IPS-11a (cell line): ENCODE results near the gene GNAL.

Experiments used
- H3K4me3 ChIP-seq: one replicate; pipeline ENCODE4 v1.5.1; 2013; ENCODE audit warnings: low read depth, low read length, control low read depth

Gene GNAL

DNA sequence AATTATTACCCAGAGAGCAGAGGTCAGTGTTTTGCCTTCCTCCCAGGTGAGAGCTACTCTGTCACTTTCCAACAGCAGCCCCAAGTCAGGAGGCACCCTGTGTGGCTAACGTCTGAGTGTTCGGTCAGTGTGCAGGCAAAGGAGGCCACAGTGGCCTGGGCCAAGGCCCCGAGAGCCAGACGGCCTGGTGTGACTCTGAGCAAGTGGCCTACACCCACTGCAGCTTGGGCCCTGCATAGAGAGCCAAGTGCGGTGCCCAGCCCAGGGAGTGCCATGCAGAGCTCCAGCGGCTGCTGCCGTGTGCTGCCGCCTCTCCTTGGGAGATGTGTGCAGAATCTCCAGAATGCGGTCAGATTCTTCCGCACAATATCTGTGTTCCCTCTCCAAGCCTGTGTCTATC is 70.4 kb downstream of the GNAL start:
- H3K4me3 ChIP-seq: no peak overlapping the region

DNA sequence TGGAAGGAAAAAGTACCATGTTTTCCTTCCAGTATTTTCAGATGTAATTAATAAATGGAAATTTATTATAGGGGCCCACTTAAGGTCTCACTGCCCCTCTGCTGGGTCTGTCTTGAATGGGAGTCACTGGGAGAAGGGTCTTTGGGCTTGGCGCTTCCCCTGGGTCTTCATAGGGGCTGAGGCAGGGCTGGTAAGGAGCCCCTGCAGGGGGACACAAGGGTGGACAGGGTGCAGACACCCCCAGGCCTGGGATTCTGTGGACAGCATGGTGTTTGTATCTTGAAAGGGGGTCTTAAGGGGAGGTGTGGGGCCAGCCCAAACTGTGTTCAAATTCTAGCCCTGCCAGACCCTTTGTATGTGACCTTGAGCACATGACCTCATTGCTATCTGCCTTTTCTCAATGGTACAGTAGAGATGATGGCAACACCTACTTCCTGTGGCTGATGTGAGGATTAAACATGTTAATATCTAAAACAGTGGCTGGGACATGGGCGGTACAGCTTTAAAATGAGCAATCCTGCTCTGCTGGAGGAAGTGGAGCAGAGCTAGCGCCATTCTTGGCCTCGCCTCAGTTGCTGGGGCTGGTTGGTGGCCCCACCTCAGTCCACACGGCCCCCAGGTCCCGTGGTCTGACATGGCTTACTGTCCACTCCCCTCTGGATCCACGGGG is 71.6 kb downstream of the GNAL start:
- H3K4me3 ChIP-seq: no peak overlapping the region

DNA sequence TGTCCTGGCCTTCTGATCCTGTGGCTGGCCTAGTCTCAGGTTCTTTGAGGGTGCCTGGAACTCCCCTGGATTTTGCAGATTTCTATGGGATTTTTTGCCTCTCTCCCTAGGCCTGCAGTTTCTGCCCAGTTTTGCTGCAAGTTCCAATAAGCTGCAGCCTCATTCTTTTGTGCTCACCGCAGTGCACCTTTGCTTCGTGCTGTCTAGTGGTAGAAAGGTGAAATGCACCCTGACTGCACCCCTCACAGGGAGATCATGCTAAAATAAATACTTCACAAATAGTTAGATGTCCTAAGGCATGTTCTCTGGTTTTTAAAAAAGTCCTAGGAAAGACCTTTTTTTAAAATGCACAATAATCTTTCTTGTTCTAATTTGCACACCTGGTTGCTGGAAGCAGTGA is 72.5 kb downstream of the GNAL start:
- H3K4me3 ChIP-seq: no peak overlapping the region

DNA sequence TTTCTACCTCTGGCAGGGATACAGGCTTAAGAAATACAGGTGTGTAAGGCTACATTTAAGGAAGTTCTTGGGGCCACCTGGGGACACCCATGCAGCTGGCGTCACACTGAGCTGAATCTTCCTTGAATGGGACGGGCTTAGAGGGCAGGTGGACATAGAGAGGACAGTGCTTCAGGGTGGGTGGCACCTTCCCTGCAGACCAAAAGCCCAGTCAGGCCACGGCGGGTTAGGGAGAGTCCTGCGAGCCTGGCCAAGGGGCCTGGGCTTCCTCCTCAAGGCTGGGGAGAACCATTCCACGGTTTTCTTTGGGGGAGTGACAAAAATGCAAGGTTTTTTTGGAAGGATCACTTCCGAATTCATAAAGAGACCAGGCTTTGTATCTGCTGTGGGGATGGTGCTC is 73.4 kb downstream of the GNAL start:
- H3K4me3 ChIP-seq: no peak overlapping the region

DNA sequence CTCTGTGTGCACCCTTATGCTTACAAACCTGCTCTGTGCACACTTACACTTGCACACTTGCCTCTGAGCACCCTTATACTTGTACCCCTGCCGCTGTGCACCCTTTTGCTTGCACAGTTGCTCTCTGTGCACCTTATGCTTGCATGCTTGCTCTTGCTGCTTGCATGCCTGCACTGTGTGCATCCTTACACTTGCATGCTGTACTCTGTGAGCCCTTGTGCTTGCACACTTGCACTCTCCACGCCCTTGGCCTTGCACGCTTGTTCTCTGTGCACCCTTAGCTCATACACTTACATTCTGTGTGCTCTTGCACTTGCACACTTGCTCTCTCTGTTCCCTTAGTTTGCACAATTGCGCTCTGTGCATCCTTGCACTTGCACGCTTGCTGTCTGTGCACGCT is 78.3 kb downstream of the GNAL start:
- H3K4me3 ChIP-seq: no peak overlapping the region

DNA sequence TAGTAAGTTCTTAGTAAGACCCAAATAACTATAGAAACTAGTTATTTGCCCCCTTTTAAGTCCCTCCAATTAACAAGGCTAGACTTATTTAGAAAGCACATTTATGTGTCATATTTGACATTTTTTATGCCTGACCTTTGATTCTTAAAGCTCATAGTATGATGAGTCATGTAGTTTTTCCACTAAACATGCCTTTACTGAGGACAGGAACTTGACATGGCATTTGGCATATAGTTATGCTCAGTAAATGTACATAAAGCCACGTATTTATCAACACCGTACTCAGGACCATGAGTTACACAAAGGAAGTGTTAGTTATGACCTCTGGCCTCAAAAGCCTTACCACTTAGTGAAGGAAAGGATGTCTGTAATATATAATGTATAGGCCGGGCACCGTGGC is 78.9 kb downstream of the GNAL start:
- no peak overlapping the region for H3K4me3 ChIP-seq

DNA sequence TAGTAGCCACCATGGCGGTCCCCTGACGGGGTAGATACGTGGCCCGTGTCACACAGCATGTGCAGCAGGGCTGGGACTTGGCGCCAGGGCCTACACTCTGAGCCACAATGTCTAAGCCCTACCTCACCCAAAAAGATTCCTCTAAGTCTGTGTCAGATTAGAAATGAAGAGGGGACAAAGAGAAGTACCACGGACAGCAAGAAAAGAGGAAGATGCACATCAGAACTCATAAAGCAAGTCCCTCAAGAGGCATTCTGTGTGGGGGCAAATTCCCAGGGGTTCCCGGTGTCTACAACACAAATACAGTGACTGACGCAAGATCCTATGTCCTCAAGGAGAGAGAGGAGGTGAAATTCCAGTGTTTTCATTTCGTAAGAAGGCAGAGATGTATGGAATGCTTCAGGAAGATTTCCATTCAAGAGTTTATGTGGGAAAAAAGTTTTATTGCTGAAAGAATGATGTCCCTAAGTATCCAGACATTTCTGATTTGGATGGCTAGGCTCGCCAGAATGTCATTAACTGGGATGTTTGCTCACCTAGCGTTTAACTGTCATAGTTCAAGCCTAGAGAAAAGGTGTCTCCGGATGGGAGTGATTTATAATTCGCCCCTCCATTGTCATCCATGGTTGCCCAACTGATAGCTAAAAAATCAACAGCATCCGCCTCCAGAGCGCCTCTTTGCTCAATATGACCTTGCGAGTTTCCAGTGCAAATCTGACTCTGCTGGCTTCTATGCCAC is 86.5 kb downstream of the GNAL start:
- no peak overlapping the region for H3K4me3 ChIP-seq

DNA sequence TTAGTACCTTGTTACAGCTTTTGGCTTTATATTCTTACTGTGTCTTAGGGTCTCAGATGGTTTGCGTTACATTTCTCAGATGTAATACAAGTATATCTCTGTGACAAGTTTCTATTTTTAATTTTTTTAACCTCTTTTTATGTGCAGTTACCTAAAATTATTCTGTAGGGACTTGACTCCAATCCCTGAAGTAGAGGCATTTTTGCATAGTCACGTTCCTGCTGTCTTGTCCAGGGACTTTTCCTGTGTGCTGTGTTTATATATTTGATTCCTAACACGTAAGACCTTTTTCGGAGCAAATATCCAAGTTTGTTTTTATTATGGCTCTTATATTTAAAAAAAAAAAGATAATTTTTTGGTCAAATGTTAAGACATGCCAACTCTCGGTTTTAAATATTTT is 91.0 kb downstream of the GNAL start:
- no peak overlapping the region for H3K4me3 ChIP-seq

DNA sequence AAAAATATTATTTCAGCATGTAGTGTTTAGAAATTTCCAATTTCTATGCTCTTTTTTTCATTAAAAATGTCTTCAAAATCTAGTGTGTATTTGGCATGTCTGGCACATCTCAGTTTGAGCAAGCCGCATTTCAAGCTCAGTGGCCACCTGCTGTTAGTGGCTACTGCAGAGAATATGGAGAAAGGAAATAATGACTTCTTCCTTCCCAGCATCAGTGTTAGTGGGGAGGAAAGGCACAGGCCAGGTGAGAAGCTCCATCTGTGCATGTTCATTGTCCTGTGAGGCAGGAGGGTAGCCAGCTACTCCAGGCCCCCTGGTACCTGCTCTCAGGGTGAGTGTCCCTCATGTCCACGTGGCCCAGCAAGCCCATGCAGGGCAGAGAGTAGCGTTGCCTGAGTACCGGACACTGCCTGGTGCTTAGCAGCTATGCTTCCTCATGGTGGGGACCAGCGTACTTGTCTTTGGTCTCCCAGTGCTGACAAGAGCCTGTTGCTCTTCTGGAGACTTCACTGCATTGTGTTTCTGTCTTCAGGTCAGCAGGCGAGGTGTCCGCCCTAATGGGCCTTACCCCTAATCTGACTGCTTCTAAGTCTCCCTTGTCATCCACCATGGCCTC is 94.8 kb downstream of the GNAL start:
- H3K4me3 ChIP-seq: no peak overlapping the region

DNA sequence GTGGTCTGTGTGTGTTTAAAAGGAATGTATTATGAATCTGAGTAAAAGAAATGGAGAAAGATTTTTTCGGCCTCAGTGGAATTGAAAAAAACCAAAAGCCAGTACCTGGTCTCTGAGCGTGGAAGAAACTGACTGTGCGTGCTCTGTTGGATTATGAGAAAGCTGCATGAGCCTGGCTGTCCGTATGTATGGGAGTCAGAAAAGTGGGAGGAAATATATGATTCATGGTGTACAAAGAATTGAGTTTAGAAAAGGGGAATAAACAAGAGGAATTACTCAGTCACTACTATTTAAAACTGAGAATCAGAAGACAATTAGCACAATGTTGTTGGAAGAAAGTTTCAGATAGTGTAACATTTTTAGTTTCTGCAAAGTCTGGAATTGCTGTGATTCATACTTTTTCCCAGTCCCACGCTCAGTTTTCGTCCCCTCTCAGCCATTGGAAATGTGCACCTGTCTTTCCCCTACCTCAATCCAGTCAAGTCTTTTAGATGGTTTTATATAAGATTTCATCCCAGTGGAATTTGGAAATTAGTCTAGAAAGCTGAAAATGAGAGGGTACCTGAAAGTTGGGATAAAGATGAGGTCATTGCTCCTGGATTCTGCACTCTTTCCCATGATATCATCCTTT is 95.7 kb downstream of the GNAL start:
- H3K4me3 ChIP-seq: no peak overlapping the region

DNA sequence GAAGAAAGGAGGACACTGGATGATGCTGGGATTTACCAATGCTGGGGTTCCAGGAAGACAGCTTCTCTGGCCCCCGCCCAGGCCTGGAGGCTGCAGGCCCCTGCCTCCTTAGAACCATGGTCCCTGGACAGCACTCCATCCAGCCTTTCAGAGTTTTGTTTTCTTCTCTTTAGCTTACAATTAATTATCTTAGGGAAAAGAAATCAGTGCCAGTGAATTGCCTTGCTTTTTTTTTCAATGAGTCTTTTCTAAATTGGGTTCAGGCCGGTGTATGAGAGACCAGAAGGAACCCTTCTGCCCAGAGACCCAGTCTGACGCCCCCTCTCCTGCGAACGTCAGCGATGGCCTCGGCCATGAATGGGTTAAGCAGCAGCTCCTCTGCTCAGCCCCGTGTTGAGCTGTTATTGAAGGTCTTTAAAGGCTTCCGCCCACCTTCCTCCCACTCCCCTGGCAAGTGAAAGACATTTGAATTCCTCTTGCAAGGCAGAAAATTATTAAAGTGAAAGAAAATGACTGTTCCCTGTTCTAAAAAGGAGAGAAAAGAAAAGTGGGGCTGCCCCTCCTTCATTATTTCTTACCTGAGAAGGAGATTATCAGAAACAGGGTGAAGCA is 96.5 kb downstream of the GNAL start:
- no peak overlapping the region for H3K4me3 ChIP-seq

DNA sequence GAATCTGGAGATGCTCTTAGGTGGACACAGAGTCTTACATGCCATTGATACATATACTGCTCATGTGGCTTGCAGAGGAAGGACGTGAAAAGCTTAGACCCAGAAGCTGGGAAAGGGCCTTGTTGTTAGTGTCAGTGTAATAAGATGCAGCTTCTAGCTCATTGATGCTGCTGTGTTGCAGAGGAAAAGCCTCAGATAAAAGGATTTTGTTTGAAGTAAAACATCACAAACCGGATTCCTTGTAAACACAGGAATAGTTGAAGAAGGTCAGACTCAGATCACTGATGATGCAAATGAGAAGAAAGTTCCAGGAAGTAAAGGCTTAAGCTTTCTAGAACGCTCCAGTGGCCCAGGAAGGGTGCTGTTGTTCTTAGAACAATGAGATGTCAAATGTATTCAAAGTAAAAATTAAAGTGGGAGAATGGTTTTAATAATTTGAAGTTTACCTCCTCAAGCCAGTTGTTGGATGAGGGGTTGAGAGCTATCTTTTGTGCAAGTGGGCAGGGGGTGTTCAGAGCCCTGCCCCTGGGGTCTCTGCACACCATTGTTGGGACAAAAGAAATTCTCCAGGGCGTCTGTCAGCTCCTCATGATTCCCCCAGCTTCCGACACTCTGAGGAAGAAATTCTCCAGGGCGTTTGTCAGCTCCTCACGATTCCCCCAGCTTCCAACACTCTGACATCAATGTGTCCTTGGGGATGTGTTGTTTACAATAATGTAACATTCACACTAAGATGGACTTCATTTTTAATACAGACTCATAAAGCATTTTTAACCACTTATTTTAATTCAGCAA is 100.8 kb downstream of the GNAL start:
- no peak overlapping the region for H3K4me3 ChIP-seq

DNA sequence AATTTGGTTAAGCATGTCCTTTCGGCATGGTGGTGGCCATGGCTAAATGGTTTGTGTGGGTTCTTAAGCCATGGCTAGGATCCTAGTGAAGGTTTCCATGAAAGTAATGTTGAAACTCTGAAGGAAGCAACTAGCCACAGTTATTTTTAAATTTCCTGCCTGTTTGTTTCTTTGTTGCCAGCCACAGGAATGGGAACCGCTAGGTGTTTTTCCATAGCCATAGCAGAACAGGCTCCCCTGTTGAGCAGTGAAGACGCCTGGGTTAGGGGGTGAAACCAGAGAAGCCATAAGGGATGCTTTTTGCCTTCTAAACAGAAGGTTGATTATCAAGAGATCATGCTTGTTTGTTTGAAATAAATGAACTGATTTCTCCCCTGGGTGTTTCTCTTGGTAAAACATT is 102.1 kb downstream of the GNAL start:
- no peak overlapping the region for H3K4me3 ChIP-seq

DNA sequence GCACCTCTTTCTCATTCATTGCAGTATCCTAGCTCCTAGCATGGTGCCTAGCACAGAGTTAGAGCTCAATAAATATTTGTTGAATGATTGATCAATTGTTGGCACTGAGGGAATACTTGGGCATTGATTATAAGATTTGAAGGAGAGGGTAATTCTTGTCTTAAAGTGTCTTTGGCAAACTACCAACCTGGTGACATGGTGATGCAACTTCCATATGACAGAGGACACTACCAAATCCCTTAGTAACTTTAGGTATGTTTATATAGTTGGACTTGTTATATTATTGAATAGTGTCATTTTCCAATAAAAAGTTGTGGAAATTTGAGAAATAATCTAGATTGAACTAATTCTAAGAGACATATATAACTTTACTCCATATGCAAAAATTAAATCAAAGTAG is 103.6 kb downstream of the GNAL start:
- H3K4me3 ChIP-seq: no peak overlapping the region

DNA sequence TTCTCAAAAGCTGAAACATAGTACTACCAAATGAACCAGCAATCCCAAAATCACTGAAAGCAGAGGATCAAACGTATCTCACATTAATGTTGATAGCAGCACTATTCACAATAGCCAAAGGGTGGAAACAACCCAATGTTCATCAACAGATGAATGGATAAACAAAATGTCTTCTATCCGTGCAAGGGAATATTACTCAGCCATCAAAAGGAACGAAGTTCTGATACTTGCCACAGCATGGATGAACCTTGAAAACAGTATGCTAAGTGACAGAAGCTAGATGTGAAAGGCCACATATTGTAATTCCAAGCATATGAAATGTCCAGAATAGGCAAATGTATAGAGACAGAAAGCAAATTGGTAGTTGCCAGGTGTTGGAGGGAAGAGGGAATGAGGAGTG is 105.1 kb downstream of the GNAL start:
- no peak overlapping the region for H3K4me3 ChIP-seq

DNA sequence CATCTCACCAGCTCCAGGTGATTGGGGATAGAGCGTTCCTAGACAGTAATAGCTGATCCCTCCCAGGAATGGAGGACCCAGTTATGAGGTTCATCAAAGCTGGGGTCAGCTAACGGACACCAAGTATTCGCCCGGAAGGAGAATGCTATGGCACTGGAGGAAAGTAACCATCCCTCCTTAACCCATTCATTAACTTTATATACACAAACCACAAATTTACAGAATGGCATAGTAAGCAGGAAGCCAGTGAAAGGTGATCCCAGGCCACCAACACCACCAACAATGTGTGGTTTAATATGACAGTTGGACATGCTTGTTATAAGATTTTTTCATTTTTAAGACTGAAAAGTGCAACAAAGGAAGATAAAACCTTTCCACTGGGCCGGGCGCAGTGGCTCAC is 106.9 kb downstream of the GNAL start:
- H3K4me3 ChIP-seq: no peak overlapping the region

DNA sequence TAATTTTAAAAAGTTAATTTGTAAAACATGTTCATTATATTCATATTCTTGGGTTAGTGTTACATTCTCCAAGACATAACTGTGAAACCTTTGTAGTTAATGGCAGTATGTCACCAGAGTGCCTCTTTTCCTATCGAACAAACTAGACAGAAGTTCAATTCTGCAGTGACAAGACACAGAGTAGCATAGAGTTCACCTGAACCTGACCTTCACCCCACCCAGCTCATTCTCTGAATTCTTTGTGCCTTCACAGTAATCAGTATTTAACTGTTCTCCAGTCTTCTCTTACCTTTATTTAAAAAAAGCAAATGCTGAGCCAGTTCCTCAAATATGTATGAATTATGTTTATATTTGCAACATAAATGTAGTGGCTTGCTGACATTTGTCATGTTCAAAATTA is 109.2 kb downstream of the GNAL start:
- H3K4me3 ChIP-seq: no peak overlapping the region

DNA sequence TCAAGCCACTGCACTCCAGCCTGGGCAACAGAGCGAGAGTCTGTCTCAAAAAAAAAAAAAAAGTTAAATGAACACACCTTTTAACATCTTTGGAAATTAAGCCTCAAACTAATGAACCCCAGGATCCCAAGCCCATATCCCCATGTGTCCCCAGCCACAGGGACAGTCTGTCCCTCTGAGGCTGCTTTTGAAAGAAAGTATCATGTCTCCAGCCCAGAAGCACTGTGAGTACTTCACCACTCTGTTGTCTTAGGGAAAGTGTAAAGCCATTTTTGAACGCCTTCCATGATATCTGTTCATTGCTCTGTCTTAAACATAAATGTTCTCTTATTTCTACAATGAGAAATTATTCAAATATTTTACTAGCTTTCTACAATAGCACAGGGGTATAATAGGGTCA is 110.0 kb downstream of the GNAL start:
- no peak overlapping the region for H3K4me3 ChIP-seq

DNA sequence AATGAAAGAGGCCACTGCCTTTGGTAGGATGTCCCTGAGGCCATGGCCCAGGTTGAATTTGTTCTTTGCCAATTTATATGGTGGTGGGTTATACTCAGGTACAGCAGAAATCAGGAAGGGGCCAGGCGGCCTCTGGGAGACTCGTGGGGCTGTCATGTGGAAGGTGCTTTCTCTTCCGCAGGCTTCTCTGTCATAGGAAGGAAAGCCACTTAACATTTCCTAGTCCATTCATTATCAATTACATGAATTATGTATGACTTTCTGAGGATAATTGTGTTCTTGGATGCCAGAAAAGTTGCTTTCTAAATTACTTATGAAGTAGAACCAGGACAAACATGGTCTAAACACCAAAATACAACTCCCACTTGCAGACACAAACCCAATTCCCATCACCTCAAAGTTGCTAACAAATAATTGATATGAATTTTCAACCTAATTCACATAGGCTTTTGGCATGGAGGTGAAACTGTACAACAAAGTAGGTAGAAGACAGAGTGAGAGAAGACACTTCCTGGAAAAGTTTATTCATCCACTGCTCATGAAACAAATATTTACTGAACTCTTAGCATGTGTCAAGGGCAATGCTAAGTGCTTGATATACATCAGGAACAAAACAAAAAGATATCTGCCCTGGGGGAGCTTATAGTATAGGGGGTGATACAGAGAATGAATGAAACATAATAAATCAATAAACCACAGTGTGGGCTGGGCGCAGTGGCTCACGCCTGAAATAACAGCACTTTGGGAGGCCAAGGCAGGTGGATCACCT is 111.7 kb downstream of the GNAL start:
- H3K4me3 ChIP-seq: no peak overlapping the region

DNA sequence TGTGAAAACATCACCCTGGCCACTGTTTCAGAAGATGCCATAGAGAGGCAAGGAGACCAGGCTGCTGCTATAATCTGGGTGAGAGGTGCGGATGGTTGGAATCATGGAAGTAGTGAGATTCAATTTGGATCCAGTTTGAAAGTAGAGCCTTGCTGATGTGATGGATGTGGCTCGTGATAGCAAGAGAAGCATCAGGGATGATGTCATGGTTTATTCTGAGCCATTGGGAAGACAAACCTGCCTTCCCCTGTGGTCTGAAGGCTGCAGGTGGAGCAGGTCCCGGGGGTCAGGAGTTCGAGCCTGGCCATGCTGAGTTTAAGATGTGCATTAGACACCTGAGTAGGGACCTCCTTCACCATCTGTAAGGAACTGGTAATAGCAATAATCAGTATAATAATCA is 112.5 kb downstream of the GNAL start:
- no peak overlapping the region for H3K4me3 ChIP-seq
